H1 (cell line): Measurements from ENCODE around the gene OSBPL3.

Source experiments
- GTF2F1 ChIP-seq: IDR thresholded peaks from 2 replicates; pipeline ENCODE4 v1.6.1; 2012; ENCODE audit warnings: low read depth, low read length, improper control_type of control experiment, borderline replicate concordance
- HDAC6 ChIP-seq: IDR thresholded peaks from one replicate; pipeline ENCODE4 v1.7.1; 2012; ENCODE audit warnings: low read depth, mild to moderate bottlenecking, inconsistent platforms, low read length, moderate library complexity
- KDM5A ChIP-seq: fragments of 200-600 bp; IDR thresholded peaks from 2 replicates; pipeline ENCODE4 v1.7.1; 2012; ENCODE audit warnings: mild to moderate bottlenecking, low read length, inconsistent platforms, mixed read lengths
- POLR2A ChIP-seq, 2 experiments: IDR thresholded peaks; 1 replicate in 1 of 2; 2 replicates in 1 of 2; pipeline ENCODE4 v1.6.1; 2011; ENCODE audit warnings: low read depth in 2 of 2, low read length in 2 of 2, mild to moderate bottlenecking in 2 of 2; ENCODE audit errors: control extremely low read depth in 1 of 2
- POLR2AphosphoS5 ChIP-seq: IDR thresholded peaks from 2 replicates; pipeline ENCODE4 v1.6.1; 2011; ENCODE audit warnings: low read depth, low read length
- TEAD4 ChIP-seq: IDR thresholded peaks from 2 replicates; pipeline ENCODE4 v1.6.1; 2012; ENCODE audit warnings: low read depth, low read length, inconsistent platforms, mixed read lengths
- TF ChIP-seq, protein P1 (sequence below): IDR thresholded peaks from 2 replicates; pipeline ENCODE4 v1.6.1; 2012; ENCODE audit warnings: inconsistent platforms
- TF ChIP-seq, protein P2 (sequence below), 3 experiments: IDR thresholded peaks; 1 replicate in 2 of 3; 2 replicates in 1 of 3; pipeline versions ENCODE4 v1.5.1 to v1.6.1; 2011; ENCODE audit warnings: low read length in 3 of 3, mild to moderate bottlenecking in 3 of 3, inconsistent platforms in 2 of 3, low read depth in 1 of 3, moderate library complexity in 1 of 3; ENCODE audit not compliant: insufficient read depth in 1 of 3; ENCODE audit errors: control extremely low read depth in 1 of 3
- TF ChIP-seq, protein P3 (sequence below): IDR thresholded peaks from 2 replicates; pipeline ENCODE4 v1.6.1; 2011; ENCODE audit warnings: low read length, improper control_type of control experiment

DNA sequence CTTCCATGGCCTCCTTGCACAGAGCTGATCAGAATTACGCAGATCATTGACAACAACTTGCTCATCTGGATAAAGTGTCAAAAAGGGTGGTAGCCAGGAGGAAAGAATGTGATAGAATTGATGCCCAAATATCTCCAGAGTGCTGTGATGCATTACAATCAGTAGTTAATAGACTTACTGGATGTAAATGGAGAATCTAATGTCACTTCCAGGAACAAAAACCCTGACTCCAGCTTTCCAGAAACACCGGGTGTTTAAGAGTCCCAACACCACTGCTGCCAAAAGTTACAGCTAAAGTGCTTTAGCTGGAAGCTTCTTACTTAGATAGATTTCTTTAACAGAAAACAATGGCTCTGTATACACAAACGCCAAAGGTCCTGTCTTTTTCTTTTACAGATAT is 25.7 kb upstream of the OSBPL3 start:
- TF ChIP-seq, protein P1, sequence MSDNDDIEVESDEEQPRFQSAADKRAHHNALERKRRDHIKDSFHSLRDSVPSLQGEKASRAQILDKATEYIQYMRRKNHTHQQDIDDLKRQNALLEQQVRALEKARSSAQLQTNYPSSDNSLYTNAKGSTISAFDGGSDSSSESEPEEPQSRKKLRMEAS: no peak
- no peak for TF ChIP-seq POLR2AphosphoS5
- TF ChIP-seq, protein P2, sequence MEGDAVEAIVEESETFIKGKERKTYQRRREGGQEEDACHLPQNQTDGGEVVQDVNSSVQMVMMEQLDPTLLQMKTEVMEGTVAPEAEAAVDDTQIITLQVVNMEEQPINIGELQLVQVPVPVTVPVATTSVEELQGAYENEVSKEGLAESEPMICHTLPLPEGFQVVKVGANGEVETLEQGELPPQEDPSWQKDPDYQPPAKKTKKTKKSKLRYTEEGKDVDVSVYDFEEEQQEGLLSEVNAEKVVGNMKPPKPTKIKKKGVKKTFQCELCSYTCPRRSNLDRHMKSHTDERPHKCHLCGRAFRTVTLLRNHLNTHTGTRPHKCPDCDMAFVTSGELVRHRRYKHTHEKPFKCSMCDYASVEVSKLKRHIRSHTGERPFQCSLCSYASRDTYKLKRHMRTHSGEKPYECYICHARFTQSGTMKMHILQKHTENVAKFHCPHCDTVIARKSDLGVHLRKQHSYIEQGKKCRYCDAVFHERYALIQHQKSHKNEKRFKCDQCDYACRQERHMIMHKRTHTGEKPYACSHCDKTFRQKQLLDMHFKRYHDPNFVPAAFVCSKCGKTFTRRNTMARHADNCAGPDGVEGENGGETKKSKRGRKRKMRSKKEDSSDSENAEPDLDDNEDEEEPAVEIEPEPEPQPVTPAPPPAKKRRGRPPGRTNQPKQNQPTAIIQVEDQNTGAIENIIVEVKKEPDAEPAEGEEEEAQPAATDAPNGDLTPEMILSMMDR (IDR thresholded peaks at IDR 0.05; ENCODE audit: control extremely low read depth in 1 of 3, insufficient read depth in 1 of 3, low read depth in 1 of 3, low read length in 3 of 3): no peak
- no peak for TF ChIP-seq KDM5A
- TF ChIP-seq HDAC6: no peak
- TF ChIP-seq GTF2F1: no peak
- no peak for TF ChIP-seq POLR2A (IDR thresholded peaks at IDR 0.05; ENCODE audit: control extremely low read depth in 1 of 2, low read depth in 2 of 2, low read length in 2 of 2)
- TF ChIP-seq, protein P3, sequence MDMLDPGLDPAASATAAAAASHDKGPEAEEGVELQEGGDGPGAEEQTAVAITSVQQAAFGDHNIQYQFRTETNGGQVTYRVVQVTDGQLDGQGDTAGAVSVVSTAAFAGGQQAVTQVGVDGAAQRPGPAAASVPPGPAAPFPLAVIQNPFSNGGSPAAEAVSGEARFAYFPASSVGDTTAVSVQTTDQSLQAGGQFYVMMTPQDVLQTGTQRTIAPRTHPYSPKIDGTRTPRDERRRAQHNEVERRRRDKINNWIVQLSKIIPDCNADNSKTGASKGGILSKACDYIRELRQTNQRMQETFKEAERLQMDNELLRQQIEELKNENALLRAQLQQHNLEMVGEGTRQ: no peak
- TF ChIP-seq TEAD4: no peak
